Bronchial epithelial cell (primary cell): Measurements from ENCODE around the gene GPR156. TPM values are rescaled to one million over a fixed set of nuclear protein-coding genes. Genes with fewer than 3 reads are reported as not detected.

Experiments
- DNase-seq: peaks from one replicate; pipeline ENCODE4 v3.0.0-alpha.2; 2010; ENCODE audit warnings: low read depth
- FAIRE-seq: peaks from 2 replicates; lab custom pipeline; 2011; peaks lifted over from hg19 to GRCh38; lab: Jason Lieb, UNC
- H3K27me3 ChIP-seq: 2 replicates; pipeline ENCODE4 v1.5.1; 2011; ENCODE audit warnings: low read length; ENCODE audit not compliant: control insufficient read depth, insufficient read depth
- H3K36me3 ChIP-seq: 2 replicates; pipeline ENCODE4 v1.5.1; 2011; ENCODE audit warnings: low read length; ENCODE audit not compliant: control insufficient read depth, insufficient read depth
- H3K4me3 ChIP-seq: 2 replicates; pipeline ENCODE4 v1.5.1; 2011; ENCODE audit warnings: mild to moderate bottlenecking, low read depth, low read length, control low read depth
- total RNA-seq: library from RNA; depleted of rRNA; stranded (reverse); fragments of >200 nt; gene quantifications from 2 replicates; pipeline ENCODE4 v1.2.1, GENCODE V29; 2014
- TF ChIP-seq, protein P1 (sequence below): IDR thresholded peaks from 2 replicates; pipeline ENCODE4 v1.5.1; 2011; ENCODE audit warnings: mild to moderate bottlenecking, moderate library complexity, low read length, control low read depth, inconsistent platforms; ENCODE audit not compliant: insufficient read depth, severe bottlenecking

GPR156 gene
- total RNA-seq, 1 donor from 2014 or later = under 0.01 TPM

DNA sequence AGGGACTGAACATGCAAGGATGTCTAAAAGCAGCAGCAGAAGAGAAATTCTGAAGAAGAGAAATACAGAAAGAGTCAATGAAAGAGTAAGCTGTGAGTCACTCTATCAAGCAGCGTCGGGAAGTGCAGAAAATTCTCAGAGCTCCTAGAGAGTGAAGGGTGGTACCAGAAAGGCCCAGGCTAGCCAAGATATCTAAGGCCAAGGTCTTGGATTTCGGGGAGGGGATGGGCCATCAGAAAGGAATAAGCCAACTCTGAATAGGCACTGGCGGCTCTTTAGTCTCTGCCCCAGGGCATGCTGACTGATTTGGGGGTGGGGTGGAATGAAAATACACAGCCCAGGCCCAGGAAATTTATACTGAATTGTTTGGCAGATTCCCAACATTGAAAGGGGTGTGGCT, 70.8 kb downstream of the GPR156 start:
- DNase-seq = no peak
- FAIRE-seq = no peak
- H3K27me3 ChIP-seq = no peaks in the 10 kb centered on the region
- H3K36me3 ChIP-seq = no peaks in the 10 kb centered on the region
- TF ChIP-seq, protein P1, sequence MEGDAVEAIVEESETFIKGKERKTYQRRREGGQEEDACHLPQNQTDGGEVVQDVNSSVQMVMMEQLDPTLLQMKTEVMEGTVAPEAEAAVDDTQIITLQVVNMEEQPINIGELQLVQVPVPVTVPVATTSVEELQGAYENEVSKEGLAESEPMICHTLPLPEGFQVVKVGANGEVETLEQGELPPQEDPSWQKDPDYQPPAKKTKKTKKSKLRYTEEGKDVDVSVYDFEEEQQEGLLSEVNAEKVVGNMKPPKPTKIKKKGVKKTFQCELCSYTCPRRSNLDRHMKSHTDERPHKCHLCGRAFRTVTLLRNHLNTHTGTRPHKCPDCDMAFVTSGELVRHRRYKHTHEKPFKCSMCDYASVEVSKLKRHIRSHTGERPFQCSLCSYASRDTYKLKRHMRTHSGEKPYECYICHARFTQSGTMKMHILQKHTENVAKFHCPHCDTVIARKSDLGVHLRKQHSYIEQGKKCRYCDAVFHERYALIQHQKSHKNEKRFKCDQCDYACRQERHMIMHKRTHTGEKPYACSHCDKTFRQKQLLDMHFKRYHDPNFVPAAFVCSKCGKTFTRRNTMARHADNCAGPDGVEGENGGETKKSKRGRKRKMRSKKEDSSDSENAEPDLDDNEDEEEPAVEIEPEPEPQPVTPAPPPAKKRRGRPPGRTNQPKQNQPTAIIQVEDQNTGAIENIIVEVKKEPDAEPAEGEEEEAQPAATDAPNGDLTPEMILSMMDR = no peak
- no peak overlapping the region for H3K4me3 ChIP-seq

DNA sequence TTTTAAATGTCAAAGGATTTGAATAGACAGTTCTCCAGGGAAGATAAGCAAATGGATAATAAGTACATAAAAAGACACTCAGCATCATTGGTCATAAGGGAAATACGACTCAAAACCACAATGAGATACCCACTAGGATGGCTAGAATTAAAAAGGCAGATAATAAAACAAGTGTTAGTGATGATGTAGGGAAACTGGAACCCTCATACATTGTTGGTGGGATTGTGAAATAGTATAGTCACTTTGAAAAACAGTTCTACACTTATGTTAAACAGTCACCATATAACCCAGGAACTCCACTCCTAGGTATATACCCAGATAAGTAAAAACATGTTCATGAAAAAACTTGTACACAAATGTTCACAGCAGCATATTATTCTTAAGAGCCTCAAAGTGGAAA, 72.5 kb downstream of the GPR156 start:
- H3K27me3 ChIP-seq = no peaks in the 10 kb centered on the region
- FAIRE-seq = no peak

DNA sequence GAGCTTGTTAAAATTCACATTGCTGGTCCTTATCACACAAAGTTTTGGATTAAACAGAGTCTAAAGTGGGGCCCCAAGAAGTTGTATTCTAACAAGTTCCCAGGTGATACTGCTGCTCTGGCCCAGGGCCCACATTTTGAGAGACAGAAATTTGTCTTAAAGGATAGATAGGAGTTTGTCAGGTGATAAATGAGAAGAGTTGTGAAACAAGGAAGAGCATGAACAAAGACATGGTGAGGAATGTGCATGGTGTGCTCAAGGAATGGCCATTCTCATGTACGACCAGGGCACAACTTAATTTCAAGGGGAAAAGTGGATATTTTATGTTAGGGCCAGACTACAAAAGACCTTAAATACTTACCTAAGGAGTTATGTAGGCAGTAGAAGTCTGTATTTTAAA, 75.6 kb downstream of the GPR156 start:
- Histone ChIP-seq H3K36me3 (no peaks in the 10 kb centered on the region), H3K27me3 (no peaks in the 10 kb centered on the region), H3K4me3 (no peak overlapping the region)
- TF ChIP-seq, protein P1 = no peak
- no peak for DNase-seq
- no peak for FAIRE-seq

More for the DNA sequence above, 72.5 kb downstream of the GPR156 start:
- TF ChIP-seq, protein P1 = no peak
- H3K36me3 ChIP-seq = no peaks in the 10 kb centered on the region
- H3K4me3 ChIP-seq = no peak overlapping the region
- no peak for DNase-seq

DNA sequence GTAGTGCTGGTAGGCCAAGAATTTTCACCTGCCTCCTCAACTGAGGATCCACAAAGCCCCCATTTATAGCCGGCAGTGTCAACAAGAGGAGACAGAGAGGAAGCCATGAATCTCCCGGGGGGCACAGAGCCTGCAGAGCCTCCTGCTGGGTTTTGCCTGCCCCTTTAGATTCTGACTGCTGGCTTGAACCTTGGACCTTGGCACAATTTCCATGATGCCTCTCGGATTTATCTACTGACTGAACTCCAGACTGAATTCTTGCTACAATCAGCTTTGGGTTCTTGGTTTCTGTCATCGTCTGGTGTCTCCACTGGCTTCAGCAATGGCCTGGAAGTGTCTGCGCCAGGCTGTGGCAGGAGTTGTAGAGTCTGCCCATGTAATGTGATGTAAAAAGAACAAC, 80.7 kb downstream of the GPR156 start:
- TF ChIP-seq, protein P1 = no peak
- Histone ChIP-seq H3K36me3 (no peaks in the 10 kb centered on the region), H3K27me3 (no peaks in the 10 kb centered on the region), H3K4me3 (no peak overlapping the region)
- DNase-seq (no peak), FAIRE-seq (no peak)

DNA sequence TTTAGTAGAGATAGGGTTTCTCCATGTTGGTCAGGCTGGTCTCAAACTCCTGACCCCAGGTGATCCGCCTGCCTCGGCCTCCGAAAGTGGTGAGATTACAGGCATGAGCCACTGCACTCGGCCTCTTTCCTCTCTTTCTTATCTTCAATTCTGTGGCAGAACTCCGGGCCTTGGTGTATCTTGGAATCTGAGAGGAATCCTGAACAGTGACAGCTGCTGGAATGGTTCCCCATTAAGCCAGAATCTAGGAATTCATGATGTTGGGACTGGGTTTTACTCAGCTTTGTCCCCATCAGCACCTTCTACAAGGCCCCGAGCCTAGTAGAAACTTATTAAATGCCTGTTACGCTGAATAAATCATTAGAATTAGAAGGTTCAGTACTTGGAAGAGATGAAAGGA, 81.4 kb downstream of the GPR156 start:
- Histone ChIP-seq H3K27me3 (no peaks in the 10 kb centered on the region), H3K36me3 (no peaks in the 10 kb centered on the region), H3K4me3 (no peak overlapping the region)
- TF ChIP-seq, protein P1 = no peak
- FAIRE-seq = no peak
- no peak for DNase-seq

DNA sequence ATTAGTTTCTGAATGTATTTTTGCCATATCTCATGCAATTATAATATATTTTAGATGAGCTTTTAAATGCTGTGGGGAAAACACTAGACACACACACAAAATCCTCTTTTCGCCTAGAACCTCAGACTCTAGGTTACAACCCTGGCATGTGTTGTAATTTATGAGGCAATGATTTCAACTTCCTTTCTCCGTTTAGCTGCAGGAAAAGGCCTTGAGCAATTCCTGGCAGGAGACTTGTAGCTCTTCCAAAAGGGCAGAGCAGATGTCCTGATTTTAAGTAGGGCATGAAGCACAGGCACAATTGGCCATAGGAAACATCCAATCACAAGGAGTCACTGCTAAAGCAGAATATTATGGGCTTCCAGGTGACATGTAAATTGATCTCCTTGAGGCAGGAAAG, 82.0 kb downstream of the GPR156 start:
- Histone ChIP-seq H3K4me3 (no peak overlapping the region), H3K27me3 (no peaks in the 10 kb centered on the region), H3K36me3 (no peaks in the 10 kb centered on the region)
- FAIRE-seq (no peak), DNase-seq (peak; percentile 62)
- TF ChIP-seq, protein P1 = no peak
